Measurements from ENCODE around the gene PLEKHA5. TPM values are rescaled to one million over a fixed set of nuclear protein-coding genes. Genes with fewer than 3 reads are reported as not detected.

PLEKHA5 gene
- total and polyA plus RNA-seq, 11 donors: 18.1 to 72.2 (median 58.2) TPM

- Histone ChIP-seq H3K9me3 (peaks cover 0 to 12% (median 3%) of the 10 kb centered on the region in 12 donors), H3K36me3 (no peaks in the 10 kb centered on the region), H3K4me1 (peaks cover 0 to 6% (median 0%) of the 10 kb centered on the region in 12 donors), H3K27ac (no peak overlapping the region), H3K27me3 (no peaks in the 10 kb centered on the region), H3K4me3 (no peak overlapping the region)
- TF ChIP-seq CTCF (IDR thresholded peaks at IDR 0.05) (no peak), POLR2A (IDR thresholded peaks at IDR 0.05) (no peak)
- no peak for DNase-seq
- WGBS, 4 donors: 71 to 91% (median 85%) methylated on average over 1 of the region's 1 CpG
- intact Hi-C loops (cut with DNase I): loop anchor here in 3 of 10 donors (5.0 to 10.0 kb wide), 3 partner anchors 234 to 257 kb away; no protein-coding TSS in a partner anchor
- peak in 3 of 4 donors; percentile 24 to 42 (median 33) for ATAC-seq
Observed at GRCh38 chr12:19121449-19122018, 8.0 kb upstream of the PLEKHA5 start.

GRCh38 chr12:19125325-19125724, 4.2 kb upstream of the PLEKHA5 start:
- WGBS, 4 donors: 83 to 87% (median 86%) methylated on average over 5 of the region's 5 CpGs
- TF ChIP-seq CTCF (IDR thresholded peaks at IDR 0.05) (no peak), POLR2A (IDR thresholded peaks at IDR 0.05) (no peak)
- DNase-seq (no peak), ATAC-seq (no peak)
- Histone ChIP-seq H3K27me3 (no peaks in the 10 kb centered on the region), H3K4me3 (no peak overlapping the region), H3K27ac (no peak overlapping the region), H3K9me3 (peaks cover 0 to 29% (median 16%) of the 10 kb centered on the region in 12 donors), H3K36me3 (no peaks in the 10 kb centered on the region), H3K4me1 (peaks cover 0 to 6% (median 0%) of the 10 kb centered on the region in 12 donors)
- intact Hi-C loops (cut with DNase I): loop anchor here in 3 of 10 donors (5.0 to 10.0 kb wide), 3 partner anchors 88 to 261 kb away; no protein-coding TSS in a partner anchor

- Histone ChIP-seq H3K9me3 (peaks cover 0 to 29% (median 16%) of the 10 kb centered on the region in 12 donors), H3K27ac (no peak overlapping the region), H3K36me3 (no peaks in the 10 kb centered on the region), H3K27me3 (no peaks in the 10 kb centered on the region), H3K4me3 (no peak overlapping the region), H3K4me1 (peaks cover 0 to 10% (median 0%) of the 10 kb centered on the region in 12 donors)
- TF ChIP-seq POLR2A (IDR thresholded peaks at IDR 0.05) (no peak), CTCF (IDR thresholded peaks at IDR 0.05) (no peak)
- DNase-seq: no peak
- intact Hi-C loops (cut with DNase I): loop anchor here in 3 of 10 donors (5.0 to 10.0 kb wide), 3 partner anchors 90 to 262 kb away; no protein-coding TSS in a partner anchor
- ATAC-seq: no peak
Observed at GRCh38 chr12:19127270-19127669, 2.3 kb upstream of the PLEKHA5 start.

- H3K4me1 ChIP-seq: peaks cover 0 to 10% (median 0%) of the 10 kb centered on the region in 12 donors
- ATAC-seq (no peak), DNase-seq (no peak)
- intact Hi-C loops (cut with DNase I): loop anchor here in 3 of 10 donors (5.0 to 10.0 kb wide), 3 partner anchors 91 to 264 kb away; no protein-coding TSS in a partner anchor
- H3K4me3 ChIP-seq: no peak overlapping the region
- WGBS, 4 donors: 91 to 95% (median 94%) methylated on average over 2 of the region's 2 CpGs
- peak overlapping the region in 10 of 12 donors; percentile 15 to 94 (median 84) for H3K27ac ChIP-seq
- no peaks in the 10 kb centered on the region for H3K27me3 ChIP-seq
- peaks cover 0 to 29% (median 16%) of the 10 kb centered on the region in 12 donors for H3K9me3 ChIP-seq
- H3K36me3 ChIP-seq: no peaks in the 10 kb centered on the region
- TF ChIP-seq CTCF (IDR thresholded peaks at IDR 0.05): no peak
Observed at GRCh38 chr12:19128485-19128884, 1.0 kb upstream of the PLEKHA5 start.

Measured in heart left ventricle (tissue), 16 donors.